ENCODE results near the gene SLC7A11. TPM values are rescaled to one million over a fixed set of nuclear protein-coding genes. Genes with fewer than 3 reads are reported as not detected.

The SLC7A11 gene
- polyA plus RNA-seq, 3 donors = 0.02 to 0.07 TPM; not detected in 1

DNA sequence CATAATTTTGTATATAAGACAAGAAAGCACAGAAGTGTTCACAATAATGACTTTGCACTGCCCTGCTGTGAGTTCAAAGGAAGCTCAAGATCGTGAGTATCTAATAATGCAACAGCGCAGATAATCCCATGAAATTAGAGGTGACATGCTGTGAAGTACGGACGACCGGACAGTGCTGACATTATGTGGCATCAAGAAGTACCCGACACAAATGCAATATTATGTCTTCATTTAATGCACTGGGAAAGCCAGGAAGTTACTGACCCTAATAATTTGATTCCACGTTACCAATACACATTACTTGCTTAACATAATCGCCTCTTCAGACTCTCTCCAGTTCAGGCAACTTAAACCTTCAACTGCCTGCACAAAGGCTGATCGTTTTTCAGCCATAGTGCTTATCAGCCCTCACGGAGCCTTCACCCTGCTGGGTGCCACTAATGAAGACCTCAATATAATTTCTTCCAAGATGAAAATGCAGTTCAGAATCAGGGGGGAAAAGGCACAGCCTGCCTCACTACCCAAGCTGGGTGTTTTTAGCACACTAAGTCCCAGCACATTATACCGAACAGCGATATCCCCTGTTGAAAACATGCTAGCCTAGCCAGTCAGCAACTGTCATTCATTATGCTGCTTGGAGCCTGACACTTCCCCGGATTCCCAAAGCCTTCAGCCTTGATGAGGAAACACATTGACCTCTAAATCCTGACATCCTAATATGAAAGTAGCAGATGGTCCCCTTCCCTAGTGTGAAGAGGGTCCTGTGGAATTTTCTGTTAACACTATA lies 56.1 kb downstream of the SLC7A11 start:
- Mint-ChIP-seq H3K4me3 (no peak overlapping the region), H3K9me3 (peaks cover 0 to 2% (median 0%) of the 10 kb centered on the region in 7 donors), H3K36me3 (no peaks in the 10 kb centered on the region), H3K27me3 (ENCODE audit: low read depth in 3 of 3) (peaks cover 0 to 4% (median 0%) of the 10 kb centered on the region in 3 donors), H3K4me1 (peaks cover 25% of the 10 kb centered on the region), H3K27ac (no peak overlapping the region)
- DNase-seq = no peak
- WGBS (ENCODE audit: insufficient coverage) = 96% methylated on average over 6 of the region's 13 CpGs
- TF ChIP-seq, protein P1, sequence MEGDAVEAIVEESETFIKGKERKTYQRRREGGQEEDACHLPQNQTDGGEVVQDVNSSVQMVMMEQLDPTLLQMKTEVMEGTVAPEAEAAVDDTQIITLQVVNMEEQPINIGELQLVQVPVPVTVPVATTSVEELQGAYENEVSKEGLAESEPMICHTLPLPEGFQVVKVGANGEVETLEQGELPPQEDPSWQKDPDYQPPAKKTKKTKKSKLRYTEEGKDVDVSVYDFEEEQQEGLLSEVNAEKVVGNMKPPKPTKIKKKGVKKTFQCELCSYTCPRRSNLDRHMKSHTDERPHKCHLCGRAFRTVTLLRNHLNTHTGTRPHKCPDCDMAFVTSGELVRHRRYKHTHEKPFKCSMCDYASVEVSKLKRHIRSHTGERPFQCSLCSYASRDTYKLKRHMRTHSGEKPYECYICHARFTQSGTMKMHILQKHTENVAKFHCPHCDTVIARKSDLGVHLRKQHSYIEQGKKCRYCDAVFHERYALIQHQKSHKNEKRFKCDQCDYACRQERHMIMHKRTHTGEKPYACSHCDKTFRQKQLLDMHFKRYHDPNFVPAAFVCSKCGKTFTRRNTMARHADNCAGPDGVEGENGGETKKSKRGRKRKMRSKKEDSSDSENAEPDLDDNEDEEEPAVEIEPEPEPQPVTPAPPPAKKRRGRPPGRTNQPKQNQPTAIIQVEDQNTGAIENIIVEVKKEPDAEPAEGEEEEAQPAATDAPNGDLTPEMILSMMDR (IDR thresholded peaks at IDR 0.05) = no peak
- Histone ChIP-seq H3K36me3 (replicated peaks in 1 of 2; ENCODE audit: control insufficient read depth in 1 of 2, insufficient read depth in 2 of 2, low read length in 2 of 2) (no peaks in the 10 kb centered on the region), H4K20me1 (ENCODE audit: insufficient read depth, low read length) (no peaks in the 10 kb centered on the region), H3K4me3 (replicated peaks in 1 of 3; ENCODE audit: low read depth in 2 of 3, low read length in 3 of 3) (no peak overlapping the region), H3K27me3 (ENCODE audit: control insufficient read depth in 2 of 2, insufficient read depth in 2 of 2, low read length in 2 of 2) (no peaks in the 10 kb centered on the region), H3K9ac (ENCODE audit: insufficient read depth, low read length, poor library complexity, severe bottlenecking) (no peak overlapping the region), H3K9me3 (replicated peaks in 1 of 2; ENCODE audit: control insufficient read depth in 1 of 2, insufficient read depth in 1 of 2, low read length in 2 of 2) (no peaks in the 10 kb centered on the region), H3K4me1 (ENCODE audit: control insufficient read depth in 1 of 2, insufficient read depth in 2 of 2, low read length in 2 of 2) (peaks cover 22 to 24% of the 10 kb centered on the region in 2 donors), H3K27ac (ENCODE audit: low read depth in 1 of 2, low read length in 2 of 2) (no peak overlapping the region), H2AFZ (ENCODE audit: insufficient read depth, low read depth, low read length, poor library complexity, severe bottlenecking) (no peak overlapping the region), H3K79me2 (ENCODE audit: insufficient read depth, low read length) (no peaks in the 10 kb centered on the region), H3K4me2 (replicated peaks; ENCODE audit: extremely low read depth, low read length, poor library complexity, severe bottlenecking) (no peak overlapping the region)
- intact Hi-C loops (cut with micrococcal nuclease) = loop anchor here in 1 of 2 donors (5.0 kb wide), 1 partner anchor 56 kb away; the partner anchor contains the start of gene SLC7A11

DNA sequence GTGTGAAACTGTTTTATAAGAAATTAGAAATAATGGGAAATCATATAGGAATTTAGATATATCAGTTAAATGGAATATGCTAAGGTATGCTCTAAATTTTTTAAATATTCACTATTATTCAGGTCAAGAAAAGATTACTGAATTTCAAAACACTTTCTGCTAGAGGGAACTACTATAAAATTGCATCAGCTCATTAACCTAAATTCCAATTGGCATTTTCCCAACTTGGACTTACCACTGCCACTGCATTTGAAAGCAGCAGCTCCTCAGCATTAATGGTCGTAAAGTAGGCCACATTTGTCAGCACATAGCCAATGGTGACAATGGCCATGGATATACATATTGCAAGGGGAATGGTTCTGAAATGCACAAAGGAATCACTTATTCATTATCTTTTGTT lies 57.3 kb downstream of the SLC7A11 start:
- H3K4me1 Mint-ChIP-seq = peaks cover 13% of the 10 kb centered on the region
- no peaks in the 10 kb centered on the region for H4K20me1 ChIP-seq (ENCODE audit: insufficient read depth, low read length)
- H3K9ac ChIP-seq (ENCODE audit: insufficient read depth, low read length, poor library complexity, severe bottlenecking) = no peak overlapping the region
- no peaks in the 10 kb centered on the region for H3K9me3 Mint-ChIP-seq
- no peak overlapping the region for H3K4me2 ChIP-seq (replicated peaks; ENCODE audit: extremely low read depth, low read length, poor library complexity, severe bottlenecking)
- intact Hi-C loops (cut with micrococcal nuclease) = loop anchor here in 1 of 2 donors (5.0 kb wide), 1 partner anchor 57 kb away; the partner anchor contains the start of gene SLC7A11
- H3K27ac Mint-ChIP-seq = no peak overlapping the region
- no peak overlapping the region for H3K27ac ChIP-seq (ENCODE audit: low read depth in 1 of 2, low read length in 2 of 2)
- no peak overlapping the region for H2AFZ ChIP-seq (ENCODE audit: insufficient read depth, low read depth, low read length, poor library complexity, severe bottlenecking)
- TF ChIP-seq, protein P1 (IDR thresholded peaks at IDR 0.05) = no peak
- no peaks in the 10 kb centered on the region for H3K79me2 ChIP-seq (ENCODE audit: insufficient read depth, low read length)
- no peaks in the 10 kb centered on the region for H3K27me3 ChIP-seq (ENCODE audit: control insufficient read depth in 2 of 2, insufficient read depth in 2 of 2, low read length in 2 of 2)
- H3K27me3 Mint-ChIP-seq (ENCODE audit: low read depth in 3 of 3) = peaks cover 0 to 5% (median 0%) of the 10 kb centered on the region in 3 donors
- H3K36me3 Mint-ChIP-seq = no peaks in the 10 kb centered on the region
- no peaks in the 10 kb centered on the region for H3K9me3 ChIP-seq (replicated peaks in 1 of 2; ENCODE audit: control insufficient read depth in 1 of 2, insufficient read depth in 1 of 2, low read length in 2 of 2)
- DNase-seq = no peak
- no CpG with 5 or more reads among the region's 1 CpG for WGBS (ENCODE audit: insufficient coverage)
- H3K4me1 ChIP-seq (ENCODE audit: control insufficient read depth in 1 of 2, insufficient read depth in 2 of 2, low read length in 2 of 2) = peaks cover 13% of the 10 kb centered on the region in 2 donors
- H3K4me3 ChIP-seq (replicated peaks in 1 of 3; ENCODE audit: low read depth in 2 of 3, low read length in 3 of 3) = no peak overlapping the region
- H3K36me3 ChIP-seq (replicated peaks in 1 of 2; ENCODE audit: control insufficient read depth in 1 of 2, insufficient read depth in 2 of 2, low read length in 2 of 2) = no peaks in the 10 kb centered on the region
- no peak overlapping the region for H3K4me3 Mint-ChIP-seq

Measured in CD14-positive monocyte (primary cell).